ENCODE results near the gene FAM25G. TPM values are rescaled to one million over a fixed set of nuclear protein-coding genes. Genes with fewer than 3 reads are reported as not detected.
"Not testable (repeated sequence)": the region's sequence is repeated elsewhere in the genome, so short reads cannot be mapped to it uniquely, and the experiment has no call there.

The FAM25G gene
- polyA plus RNA-seq, result not detected

DNA sequence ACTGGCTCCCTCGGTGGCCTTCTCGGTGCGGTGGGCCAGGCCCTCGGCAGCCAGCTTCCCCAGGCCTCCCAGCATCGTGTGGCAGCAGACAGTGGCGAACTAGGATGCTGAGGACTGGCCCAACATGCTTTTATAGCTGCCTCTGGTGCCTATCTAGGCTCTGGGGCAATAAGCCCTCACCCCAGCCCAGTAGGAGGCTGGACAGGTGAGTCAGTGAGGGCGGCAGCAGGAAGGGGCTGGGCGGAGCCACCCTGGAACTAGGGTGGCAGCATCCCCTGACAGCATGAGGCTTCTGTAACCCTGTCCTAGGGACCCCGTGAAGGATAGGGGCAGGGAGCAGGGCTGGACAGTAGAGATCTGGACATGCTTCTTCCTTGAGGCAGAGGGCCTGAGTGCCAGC, at the start of gene FAM25G:
TSS of gene FAM25G (minus strand) at position 101 of the 400 bp plus-strand sequence. CDS start at position 75, 26 bp downstream.
- not testable (repeated sequence) for H3K27me3 Mint-ChIP-seq (ENCODE audit: low read depth in 3 of 3); H3K27ac Mint-ChIP-seq; H3K4me3 Mint-ChIP-seq; DNase-seq; H3K4me1 Mint-ChIP-seq; H3K36me3 Mint-ChIP-seq; H3K9me3 Mint-ChIP-seq

GRCh38 chr10:47536430-47536829, 44.9 kb upstream of the FAM25G start:
- not testable (repeated sequence) for H3K36me3 Mint-ChIP-seq; H3K27ac Mint-ChIP-seq; H3K9me3 Mint-ChIP-seq; H3K4me3 Mint-ChIP-seq; H3K27me3 Mint-ChIP-seq (ENCODE audit: low read depth in 3 of 3); DNase-seq; H3K4me1 Mint-ChIP-seq

DNA sequence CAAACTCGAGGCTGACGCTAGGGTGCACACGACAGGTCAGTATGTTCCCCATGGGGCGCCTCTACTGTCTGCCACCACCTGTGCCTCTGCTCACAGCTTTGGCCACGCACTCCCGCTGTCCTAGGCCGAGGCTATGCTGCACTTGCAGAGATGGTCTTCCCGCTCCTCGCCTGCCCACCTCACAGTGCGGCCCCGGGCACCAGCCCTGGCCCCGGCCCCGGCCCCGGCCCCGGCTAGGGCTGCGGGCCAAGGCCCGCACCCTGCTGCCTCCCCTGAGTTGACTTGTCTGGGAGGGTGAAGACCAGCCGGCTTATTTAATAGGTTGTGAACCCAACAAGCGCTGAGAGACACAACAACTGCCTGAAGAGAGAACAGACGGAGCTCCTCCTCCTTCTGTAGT, 32.0 kb upstream of the FAM25G start, which contains the start of gene AGAP9:
TSS of gene AGAP9 (minus strand) at position 164 of the 400 bp plus-strand sequence. CDS start at position 52, 112 bp downstream.
- H3K4me3 Mint-ChIP-seq; DNase-seq; H3K4me1 Mint-ChIP-seq; H3K27ac Mint-ChIP-seq; H3K27me3 Mint-ChIP-seq (ENCODE audit: low read depth in 3 of 3); H3K36me3 Mint-ChIP-seq; H3K9me3 Mint-ChIP-seq: not testable (repeated sequence)

DNA sequence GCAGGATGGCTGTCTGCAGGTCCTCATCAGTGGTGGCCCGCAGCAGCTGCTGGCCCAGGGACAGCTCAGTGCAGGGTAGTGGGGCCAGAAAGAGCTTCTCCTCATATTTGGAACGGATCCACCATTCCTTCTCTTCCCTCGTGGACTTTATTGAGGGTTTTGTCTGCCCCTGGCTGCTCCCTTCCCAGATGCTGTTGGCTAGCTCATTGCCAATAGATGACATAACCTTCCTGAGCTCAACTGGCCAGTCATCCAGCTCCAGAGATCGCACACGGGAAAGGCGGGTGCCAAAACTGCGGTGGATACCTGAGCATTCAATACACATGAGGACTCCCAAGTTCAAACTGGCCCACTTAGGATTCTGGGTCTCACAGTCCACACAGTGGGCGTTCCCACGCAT, 10.8 kb upstream of the FAM25G start:
- not testable (repeated sequence) for H3K4me3 Mint-ChIP-seq; DNase-seq; H3K36me3 Mint-ChIP-seq; H3K27me3 Mint-ChIP-seq (ENCODE audit: low read depth in 3 of 3); H3K27ac Mint-ChIP-seq; H3K4me1 Mint-ChIP-seq; H3K9me3 Mint-ChIP-seq

DNA sequence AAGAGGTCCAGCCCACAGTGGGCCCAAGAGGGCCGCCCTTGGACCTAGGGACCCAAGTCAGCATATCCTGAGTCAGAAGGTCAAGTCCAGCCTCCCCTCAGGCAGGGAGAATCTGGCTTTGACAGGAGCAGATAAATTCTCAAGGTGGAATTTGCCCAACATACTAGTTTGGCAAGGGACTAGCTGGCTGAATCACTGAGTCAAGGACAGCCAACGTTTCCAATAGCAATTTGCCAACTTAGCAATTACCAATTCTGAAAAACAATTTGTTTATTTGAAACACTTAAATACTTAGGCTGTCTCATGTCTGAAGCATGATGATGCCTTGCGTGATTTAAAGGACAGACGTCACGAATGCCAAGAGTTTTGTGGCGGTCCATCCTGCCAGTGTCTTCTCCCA, 2.7 kb upstream of the FAM25G start:
- not testable (repeated sequence) for H3K4me1 Mint-ChIP-seq; DNase-seq; H3K9me3 Mint-ChIP-seq; H3K36me3 Mint-ChIP-seq; H3K4me3 Mint-ChIP-seq; H3K27ac Mint-ChIP-seq; H3K27me3 Mint-ChIP-seq (ENCODE audit: low read depth in 3 of 3)

GRCh38 chr10:47489630-47490029, 1.9 kb downstream of the FAM25G start:
- H3K4me3 Mint-ChIP-seq; H3K9me3 Mint-ChIP-seq; DNase-seq; H3K27me3 Mint-ChIP-seq (ENCODE audit: low read depth in 3 of 3); H3K4me1 Mint-ChIP-seq; H3K36me3 Mint-ChIP-seq; H3K27ac Mint-ChIP-seq: not testable (repeated sequence)

DNA sequence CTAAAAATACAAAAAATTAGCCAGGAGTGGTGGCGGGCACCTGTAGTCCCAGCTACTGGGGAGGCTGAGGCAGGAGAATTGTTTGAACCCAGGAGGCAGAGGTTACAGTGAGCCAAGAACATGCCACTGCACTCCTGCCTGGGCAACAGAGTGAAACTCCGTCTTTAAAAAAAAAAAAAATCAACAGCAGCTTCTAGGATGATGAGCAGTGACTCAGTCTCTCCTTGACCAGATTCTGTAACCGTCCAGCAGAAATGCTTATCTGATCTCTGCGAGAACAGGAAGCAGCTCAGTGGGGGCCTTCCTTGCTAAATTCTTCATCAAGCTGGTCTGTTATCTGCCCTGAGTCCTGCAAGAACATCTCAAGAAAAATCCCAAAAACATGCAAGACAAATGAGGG, 5.6 kb downstream of the FAM25G start:
- not testable (repeated sequence) for H3K27me3 Mint-ChIP-seq (ENCODE audit: low read depth in 3 of 3); H3K4me3 Mint-ChIP-seq; DNase-seq; H3K36me3 Mint-ChIP-seq; H3K9me3 Mint-ChIP-seq; H3K4me1 Mint-ChIP-seq; H3K27ac Mint-ChIP-seq

- H3K27ac Mint-ChIP-seq; H3K4me3 Mint-ChIP-seq; H3K27me3 Mint-ChIP-seq (ENCODE audit: low read depth in 3 of 3): not testable (repeated sequence)
These were observed 6.7 kb downstream of the FAM25G start for GRCh38 chr10:47484786-47485185.

GRCh38 chr10:47483923-47484322, 7.6 kb downstream of the FAM25G start, which contains the start of gene ANXA8:
Gene ANXA8 (minus strand): TSS chr10:47484115. CDS start chr10:47483933, 182 bp downstream.
- H3K36me3 Mint-ChIP-seq; H3K4me3 Mint-ChIP-seq; DNase-seq; H3K27ac Mint-ChIP-seq; H3K4me1 Mint-ChIP-seq; H3K27me3 Mint-ChIP-seq (ENCODE audit: low read depth in 3 of 3); H3K9me3 Mint-ChIP-seq: not testable (repeated sequence)

More at GRCh38 chr10:47484786-47485185, 6.7 kb downstream of the FAM25G start:
- H3K9me3 Mint-ChIP-seq, H3K4me1 Mint-ChIP-seq, DNase-seq, H3K36me3 Mint-ChIP-seq: not testable (repeated sequence)

DNA sequence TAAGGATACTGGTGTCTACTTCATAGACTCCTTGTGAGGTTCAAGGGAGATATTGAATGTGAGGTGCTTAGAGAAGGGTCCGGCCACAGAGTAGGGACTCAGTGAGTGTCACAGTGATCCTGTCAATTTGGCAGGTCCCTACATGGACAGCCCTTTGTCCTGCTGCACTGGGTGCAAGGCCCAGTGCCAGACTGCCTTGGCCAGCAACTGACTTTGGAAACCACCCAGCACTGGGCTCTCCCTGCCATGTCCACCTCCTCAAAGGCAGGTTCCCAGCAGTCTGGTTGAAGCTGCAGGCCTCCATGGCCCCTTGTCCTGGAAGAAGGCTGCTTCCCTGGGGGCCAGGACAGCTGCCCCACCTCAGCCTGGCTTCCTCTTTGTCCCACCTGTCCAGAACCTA, 9.1 kb downstream of the FAM25G start:
- not testable (repeated sequence) for H3K27ac Mint-ChIP-seq; H3K4me1 Mint-ChIP-seq; H3K36me3 Mint-ChIP-seq; H3K9me3 Mint-ChIP-seq; DNase-seq; H3K27me3 Mint-ChIP-seq (ENCODE audit: low read depth in 3 of 3); H3K4me3 Mint-ChIP-seq

- not testable (repeated sequence) for H3K27ac Mint-ChIP-seq; H3K4me1 Mint-ChIP-seq; H3K36me3 Mint-ChIP-seq; H3K27me3 Mint-ChIP-seq (ENCODE audit: low read depth in 3 of 3); H3K4me3 Mint-ChIP-seq; H3K9me3 Mint-ChIP-seq; DNase-seq
These were observed 9.7 kb downstream of the FAM25G start for GRCh38 chr10:47481768-47482181.

DNA sequence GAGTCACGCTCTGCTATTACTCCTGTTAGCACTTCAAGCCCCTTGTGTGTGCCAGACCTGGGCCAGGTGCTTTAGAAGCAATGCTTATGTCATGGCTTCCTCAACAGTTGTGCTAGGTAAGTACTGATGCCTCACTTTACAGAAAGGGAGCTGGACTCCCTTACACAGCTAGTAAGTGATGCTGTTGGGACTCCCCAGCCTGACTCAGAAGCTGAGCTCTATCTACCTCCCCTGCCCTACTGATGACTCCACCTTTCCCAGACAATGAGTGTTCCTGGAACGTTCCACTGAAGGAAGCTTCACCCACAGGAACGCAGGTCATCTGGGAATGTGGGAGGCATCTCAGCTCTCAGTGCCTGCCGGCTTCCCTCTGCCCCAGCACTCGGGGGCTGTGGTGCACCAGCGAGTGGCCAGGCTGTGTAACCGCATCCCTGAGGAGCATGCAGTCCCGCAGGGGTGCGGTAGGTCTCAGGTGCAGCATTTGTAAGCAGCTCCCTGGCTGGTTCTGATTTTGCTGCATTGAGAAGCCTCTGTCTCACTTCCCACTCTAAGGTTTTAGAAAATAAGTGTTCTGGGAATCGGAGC, 10.2 kb downstream of the FAM25G start:
- H3K27me3 Mint-ChIP-seq (ENCODE audit: low read depth in 3 of 3); H3K36me3 Mint-ChIP-seq; DNase-seq; H3K9me3 Mint-ChIP-seq; H3K4me1 Mint-ChIP-seq; H3K27ac Mint-ChIP-seq; H3K4me3 Mint-ChIP-seq: not testable (repeated sequence)

DNA sequence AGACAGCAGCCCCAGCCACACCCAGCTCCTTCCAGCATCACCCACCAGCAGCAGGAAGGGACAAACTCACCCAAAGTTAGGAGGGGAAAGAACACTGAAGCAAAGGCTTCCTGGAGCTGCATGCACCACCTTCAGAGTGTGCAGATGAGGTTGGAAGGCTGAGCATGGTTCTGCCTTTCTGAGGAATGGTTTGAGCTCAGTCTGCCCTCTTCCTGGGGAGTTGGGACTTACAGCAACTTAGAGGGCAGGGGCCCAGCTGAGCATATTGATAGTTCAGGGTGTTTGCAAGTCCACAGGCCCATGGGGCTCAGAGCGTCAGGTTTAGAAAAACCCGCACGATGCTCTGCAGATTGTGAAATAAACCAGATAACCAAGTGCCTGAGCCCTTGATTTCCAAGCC, 11.4 kb downstream of the FAM25G start:
- not testable (repeated sequence) for H3K27me3 Mint-ChIP-seq (ENCODE audit: low read depth in 3 of 3); DNase-seq; H3K9me3 Mint-ChIP-seq; H3K4me1 Mint-ChIP-seq; H3K27ac Mint-ChIP-seq; H3K4me3 Mint-ChIP-seq; H3K36me3 Mint-ChIP-seq

GRCh38 chr10:47478114-47478513, 13.4 kb downstream of the FAM25G start:
- H3K4me1 Mint-ChIP-seq; H3K9me3 Mint-ChIP-seq; H3K27me3 Mint-ChIP-seq (ENCODE audit: low read depth in 3 of 3); H3K4me3 Mint-ChIP-seq; H3K36me3 Mint-ChIP-seq; DNase-seq; H3K27ac Mint-ChIP-seq: not testable (repeated sequence)

GRCh38 chr10:47477078-47477477, 14.4 kb downstream of the FAM25G start:
- not testable (repeated sequence) for H3K4me3 Mint-ChIP-seq; DNase-seq; H3K4me1 Mint-ChIP-seq; H3K27ac Mint-ChIP-seq; H3K27me3 Mint-ChIP-seq (ENCODE audit: low read depth in 3 of 3); H3K9me3 Mint-ChIP-seq; H3K36me3 Mint-ChIP-seq
